OCI-LY3 (cell line): ENCODE data around the gene HYOU1.

Experiments used
- CTCF ChIP-seq: fragments of 200-600, 300-600 bp; sonication (generic); IDR thresholded peaks from 2 replicates; pipeline ENCODE4 v1.5.1; 2014; ENCODE audit warnings: antibody characterized with exemption, low read length, low read depth
- EZH2phosphoT487 ChIP-seq: fragments of 200-600 bp; shearing (Covaris generic); IDR thresholded peaks from 2 replicates; pipeline ENCODE4 v1.6.1; 2018; ENCODE audit warnings: antibody characterized with exemption, mixed run types, low read depth

- TF ChIP-seq CTCF = no peak
- TF ChIP-seq EZH2phosphoT487 = no peak
Observed at GRCh38 chr11:119038884-119039283, 18.1 kb downstream of the HYOU1 start.
